Kidney (tissue), 14 donors: ENCODE data around the gene NTN4. TPM values are rescaled to one million over a fixed set of nuclear protein-coding genes. Genes with fewer than 3 reads are reported as not detected.
"Not testable (repeated sequence)": the region's sequence is repeated elsewhere in the genome, so short reads cannot be mapped to it uniquely, and the experiment has no call there.

ENCODE experiments used
- DNase-seq, 5 donors: peaks; one replicate each; pipeline ENCODE4 v3.0.0-alpha.2; 2013 to 2020
- FAIRE-seq: peaks from 2 replicates; lab custom pipeline; 2012; peaks lifted over from hg19 to GRCh38; lab: Jason Lieb, UNC
- H3K27ac ChIP-seq, 2 donors: one replicate each; pipeline ENCODE4 v1.7.0; 2013; ENCODE audit warnings: low read depth in 2 of 2, low read length in 2 of 2, inconsistent platforms in 1 of 2
- H3K27me3 ChIP-seq: one replicate; pipeline ENCODE4 v1.7.1; 2013; ENCODE audit warnings: low read length, inconsistent platforms; ENCODE audit not compliant: control insufficient read depth, insufficient read depth
- H3K36me3 ChIP-seq, 3 donors: one replicate each; pipeline versions ENCODE4 v1.7.0 to v1.7.1; 2013; ENCODE audit warnings: low read length in 3 of 3, control low read depth in 1 of 3, inconsistent platforms in 1 of 3; ENCODE audit not compliant: insufficient read depth in 3 of 3, control insufficient read depth in 2 of 3
- H3K4me1 ChIP-seq, 3 donors: one replicate each; pipeline versions ENCODE4 v1.7.0 to v1.7.1; 2013; ENCODE audit warnings: low read length in 3 of 3, inconsistent platforms in 1 of 3, low read depth in 1 of 3; ENCODE audit not compliant: control insufficient read depth in 2 of 3, insufficient read depth in 2 of 3
- H3K4me3 ChIP-seq, 3 donors: one replicate each; pipeline versions ENCODE4 v1.7.0 to v1.8.1; 2013; ENCODE audit warnings: low read length in 3 of 3, control low read depth in 1 of 3, inconsistent platforms in 1 of 3
- H3K9ac ChIP-seq, 3 donors: one replicate each; pipeline versions ENCODE4 v1.7.0 to v1.7.1; 2013; ENCODE audit warnings: low read length in 3 of 3, control low read depth in 1 of 3, inconsistent platforms in 1 of 3
- H3K9me3 ChIP-seq, 3 donors: one replicate each; pipeline versions ENCODE4 v1.7.0 to v1.7.1; 2013; ENCODE audit warnings: low read length in 3 of 3, control low read depth in 1 of 3, inconsistent platforms in 1 of 3; ENCODE audit not compliant: control insufficient read depth in 2 of 3, insufficient read depth in 1 of 3
- CTCF ChIP-seq: IDR thresholded peaks from 3 replicates; pipeline ENCODE4 v1.5.1; 2012; ENCODE audit warnings: mild to moderate bottlenecking, moderate library complexity, borderline replicate concordance; ENCODE audit not compliant: insufficient read depth; ENCODE audit errors: extremely low read depth
- intact Hi-C: fragments of 100-400 bp; cut with DNase I; formaldehyde crosslinking; loops from one replicate; pipeline ENCODE4 v1.11.1; 2022
- polyA plus RNA-seq: library from polyadenylated mRNA; stranded (reverse); fragments of 350-450 nt; fragmentation: Illumina TruSeq; extraction: RNeasy Lipid Tissue Mini Kit (QIAGEN cat#74804); gene quantifications from one replicate; pipeline ENCODE4 v1.2.3, GENCODE V29; 2014; ENCODE audit warnings: low read depth, low replicate concordance; ENCODE audit not compliant: insufficient read depth
- total RNA-seq: library from RNA; stranded (reverse); fragmentation: NEBNext Ultra II Directional; extraction: Animal tissue kit (Norgen Biotek cat#: 25700); gene quantifications from one replicate; pipeline ENCODE4 v1.2.1, GENCODE V29; 2021
- donor health status: control.
- donor health status: control.
- donor health status: control.
- donor health status: control.
- donor health status: control.
- donor health status: DM: yes; HTN: yes; CAD: no.
- donor health status: Normal renal cell carcinoma (clear cell type).

NTN4 gene
- total and polyA plus RNA-seq, 2 donors from 2014 or later, result 71.0 to 83.2 TPM

GRCh38 chr12:95683418-95683817 is 107.1 kb downstream of the NTN4 start:
- intact Hi-C loops, result no loop called here
- Histone ChIP-seq H3K9me3 (no peaks in the 10 kb centered on the region), H3K4me3 (no peak overlapping the region), H3K4me1 (no peaks in the 10 kb centered on the region), H3K36me3 (peaks cover 0 to 22% (median 13%) of the 10 kb centered on the region in 3 donors), H3K9ac (no peak overlapping the region), H3K27ac (no peak overlapping the region), H3K27me3 (no peaks in the 10 kb centered on the region)
- DNase-seq (no peak), FAIRE-seq (no peak)
- no peak for TF ChIP-seq CTCF

DNA sequence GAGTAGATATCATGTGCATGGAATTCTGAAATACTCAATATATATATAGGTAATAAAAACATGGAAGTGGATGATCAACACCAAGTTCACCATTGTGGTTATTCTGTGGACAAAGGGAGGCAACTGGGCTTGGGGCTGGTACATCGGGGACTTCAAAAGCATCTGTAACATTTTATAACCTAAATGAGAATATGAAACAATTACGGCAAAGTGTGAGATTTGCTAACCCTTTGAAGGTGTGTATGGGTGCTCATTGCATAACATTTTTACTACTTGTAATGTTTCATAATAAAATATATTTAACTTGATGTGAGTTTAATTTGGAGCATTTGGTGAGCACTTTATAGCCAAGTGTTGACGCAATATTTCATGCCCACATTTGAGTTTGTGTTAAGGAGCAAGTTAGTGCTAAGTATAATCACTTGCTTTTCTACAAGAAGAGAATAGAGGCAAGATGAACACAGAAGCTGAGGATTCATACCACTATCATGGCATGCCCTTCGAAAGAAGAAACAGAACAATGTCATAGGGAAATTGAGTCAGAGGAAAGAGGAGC is 109.3 kb downstream of the NTN4 start:
- FAIRE-seq, result no peak
- H3K9me3 ChIP-seq, result no peaks in the 10 kb centered on the region
- intact Hi-C loops, result no loop called here
- H3K4me1 ChIP-seq, result no peaks in the 10 kb centered on the region
- H3K27ac ChIP-seq, result no peak overlapping the region
- H3K9ac ChIP-seq, result no peak overlapping the region
- peaks cover 0 to 22% (median 11%) of the 10 kb centered on the region in 3 donors for H3K36me3 ChIP-seq
- H3K4me3 ChIP-seq, result no peak overlapping the region
- no peaks in the 10 kb centered on the region for H3K27me3 ChIP-seq
- TF ChIP-seq CTCF, result no peak
- DNase-seq, result no peak

- Histone ChIP-seq H3K4me1 (peaks cover 0 to 5% (median 4%) of the 10 kb centered on the region in 3 donors), H3K27ac (no peak overlapping the region), H3K4me3 (no peak overlapping the region), H3K27me3 (no peaks in the 10 kb centered on the region), H3K9me3 (no peaks in the 10 kb centered on the region), H3K36me3 (peaks cover 0 to 22% (median 9%) of the 10 kb centered on the region in 3 donors), H3K9ac (no peak overlapping the region)
- no peak for TF ChIP-seq CTCF
- intact Hi-C loops, result no loop called here
- DNase-seq, result no peak
- no peak for FAIRE-seq
Measured at GRCh38 chr12:95678684-95679083, 111.9 kb downstream of the NTN4 start.

- H3K4me3 ChIP-seq, H3K9me3 ChIP-seq, DNase-seq, intact Hi-C loops, H3K27ac ChIP-seq, H3K4me1 ChIP-seq, FAIRE-seq, H3K27me3 ChIP-seq, H3K9ac ChIP-seq: not testable (repeated sequence)
- peaks cover 0 to 20% (median 6%) of the 10 kb centered on the region in 3 donors for H3K36me3 ChIP-seq
Measured at GRCh38 chr12:95677782-95678181, 112.8 kb downstream of the NTN4 start.
